Ovary (tissue), 9 donors: ENCODE results near the gene OR52B2. TPM values are rescaled to one million over a fixed set of nuclear protein-coding genes. Genes with fewer than 3 reads are reported as not detected.

Source experiments
- DNase-seq, 5 donors: peaks; one replicate each; pipeline ENCODE4 v3.0.0-alpha.2; 2019 to 2020
- H3K27ac ChIP-seq, 2 donors: fragments of 200-600 bp; one replicate each; pipeline versions ENCODE4 v1.5.1 to v1.8.0; 2019 to 2022
- H3K27me3 ChIP-seq: fragments of 200-600 bp; one replicate; pipeline ENCODE4 v1.8.0; 2022
- H3K36me3 ChIP-seq: fragments of 200-600 bp; sonication (generic); one replicate; pipeline ENCODE4 v1.5.1; 2019
- H3K4me1 ChIP-seq: one replicate; pipeline ENCODE4 v1.8.1; 2013; ENCODE audit warnings: mild to moderate bottlenecking, moderate library complexity; ENCODE audit not compliant: insufficient read depth
- H3K4me3 ChIP-seq: fragments of 200-600 bp; sonication (generic); one replicate; pipeline ENCODE4 v1.5.1; 2017
- H3K9me3 ChIP-seq, 2 donors: fragments of 200-600 bp in 1 of 2; sonication (generic) in 1 of 2; one replicate each; pipeline versions ENCODE4 v1.5.1 to v1.8.1; 2013 to 2019; ENCODE audit warnings: mild to moderate bottlenecking in 1 of 2, moderate library complexity in 1 of 2
- EP300 ChIP-seq: sonication (generic); formaldehyde crosslinking; IDR thresholded peaks from one replicate; pipeline ENCODE4 v1.6.1; 2017; ENCODE audit warnings: antibody characterized with exemption
- POLR2A ChIP-seq: fragments of 450-650 bp; IDR thresholded peaks from one replicate; pipeline ENCODE4 v1.6.1; 2017; ENCODE audit warnings: antibody characterized with exemption, mild to moderate bottlenecking, moderate library complexity
- WGBS, 3 donors: extraction: QIAGEN DNeasy Blood & Tissue Kit in 1 of 3; methylation state at CpG; one replicate each; pipeline versions ENCODE4 v1.1.5 to v1.1.7; 2013 to 2017; 5-methylcytosine and 5-hydroxymethylcytosine counted together
- intact Hi-C, 4 donors: fragments of 100-400 bp; cut with DNase I; formaldehyde crosslinking; loops; one replicate each; pipeline versions ENCODE4 v1.11.0 to v1.15.1; 2022 to 2023
- polyA plus RNA-seq, 2 donors: library from polyadenylated mRNA; stranded (reverse); fragments of 200-250 nt in 1 of 2; fragments of 350-450 nt in 1 of 2; fragmentation: Illumina TruSeq in 1 of 2; extraction: RNeasy Lipid Tissue Mini Kit (QIAGEN cat#74804) in 1 of 2; gene quantifications; one replicate each; pipeline ENCODE4 v1.2.3, GENCODE V29; 2013 to 2014
- total RNA-seq, 7 donors: library from RNA; depleted of rRNA in 2 of 7; stranded (reverse); fragments of >200 nt in 2 of 7; fragmentation: NEBNext Ultra II Directional in 3 of 7; extraction: Animal tissue kit (Norgen Biotek cat#: 25700) in 3 of 7; gene quantifications; one replicate each; pipeline versions ENCODE4 v1.1.0 to v1.2.4, GENCODE V29; 2016 to 2023
- TF ChIP-seq, protein P1 (sequence below), 3 donors: fragments of 450-650 bp in 2 of 3; fragments of 200-600 bp in 1 of 3; IDR thresholded peaks; one replicate each; pipeline versions ENCODE4 v1.5.1 to v1.8.0; 2016 to 2022; ENCODE audit warnings: antibody characterized with exemption in 3 of 3, mild to moderate bottlenecking in 1 of 3
- donor health status: DM: no; HTN: no; CAD: no; lungs with moderate emphysema.
- donor health status: DM: no; HTN: no; CAD: no.
- donor health status: Bipolar disorder and iron deficiency.
- donor health status: DM: yes; HTN: yes; CAD: no.
- donor health status: DM: no; HTN: no; CAD: no.
- donor health status: DM: yes; HTN: yes; CAD: no.

Gene OR52B2
- total and polyA plus RNA-seq, 9 donors = not detected

- Histone ChIP-seq H3K36me3 (no peaks in the 10 kb centered on the region), H3K27me3 (no peaks in the 10 kb centered on the region), H3K4me3 (no peak overlapping the region), H3K4me1 (no peaks in the 10 kb centered on the region), H3K9me3 (no peaks in the 10 kb centered on the region), H3K27ac (no peak overlapping the region)
- no peak for TF ChIP-seq POLR2A
- no peak for TF ChIP-seq EP300
- TF ChIP-seq, protein P1, sequence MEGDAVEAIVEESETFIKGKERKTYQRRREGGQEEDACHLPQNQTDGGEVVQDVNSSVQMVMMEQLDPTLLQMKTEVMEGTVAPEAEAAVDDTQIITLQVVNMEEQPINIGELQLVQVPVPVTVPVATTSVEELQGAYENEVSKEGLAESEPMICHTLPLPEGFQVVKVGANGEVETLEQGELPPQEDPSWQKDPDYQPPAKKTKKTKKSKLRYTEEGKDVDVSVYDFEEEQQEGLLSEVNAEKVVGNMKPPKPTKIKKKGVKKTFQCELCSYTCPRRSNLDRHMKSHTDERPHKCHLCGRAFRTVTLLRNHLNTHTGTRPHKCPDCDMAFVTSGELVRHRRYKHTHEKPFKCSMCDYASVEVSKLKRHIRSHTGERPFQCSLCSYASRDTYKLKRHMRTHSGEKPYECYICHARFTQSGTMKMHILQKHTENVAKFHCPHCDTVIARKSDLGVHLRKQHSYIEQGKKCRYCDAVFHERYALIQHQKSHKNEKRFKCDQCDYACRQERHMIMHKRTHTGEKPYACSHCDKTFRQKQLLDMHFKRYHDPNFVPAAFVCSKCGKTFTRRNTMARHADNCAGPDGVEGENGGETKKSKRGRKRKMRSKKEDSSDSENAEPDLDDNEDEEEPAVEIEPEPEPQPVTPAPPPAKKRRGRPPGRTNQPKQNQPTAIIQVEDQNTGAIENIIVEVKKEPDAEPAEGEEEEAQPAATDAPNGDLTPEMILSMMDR (IDR thresholded peaks at IDR 0.05) = no peak
- 75 to 93% (median 92%) methylated on average over 1 of the region's 1 CpG for WGBS, 3 donors
- no peak for DNase-seq
- intact Hi-C loops = no loop called here
Observed at GRCh38 chr11:6129011-6129410, 41.1 kb downstream of the OR52B2 start.

DNA sequence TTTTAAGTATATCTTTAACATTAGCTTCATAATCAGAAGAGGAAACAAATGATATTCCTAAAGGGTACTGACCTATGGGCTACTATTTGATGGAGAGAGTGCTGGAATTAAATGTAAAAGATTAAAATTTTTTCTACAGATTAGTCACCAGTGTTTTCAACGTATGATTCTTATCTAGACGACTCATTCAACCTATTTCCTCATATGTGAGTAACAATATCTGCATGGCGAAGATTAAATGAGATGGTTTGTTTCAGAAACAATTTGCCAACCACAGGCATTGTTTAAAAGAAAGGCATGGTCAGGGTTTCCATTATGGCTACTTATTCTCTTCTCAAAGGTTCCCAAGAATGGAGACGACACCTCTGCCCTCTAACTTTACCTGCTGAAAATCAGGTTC, 42.2 kb downstream of the OR52B2 start:
- Histone ChIP-seq H3K36me3 (no peaks in the 10 kb centered on the region), H3K4me1 (no peaks in the 10 kb centered on the region), H3K27ac (no peak overlapping the region), H3K9me3 (no peaks in the 10 kb centered on the region), H3K4me3 (no peak overlapping the region), H3K27me3 (no peaks in the 10 kb centered on the region)
- intact Hi-C loops = no loop called here
- no peak for TF ChIP-seq EP300
- TF ChIP-seq, protein P1 (IDR thresholded peaks at IDR 0.05) = no peak
- TF ChIP-seq POLR2A = no peak
- DNase-seq = no peak
- WGBS, 3 donors = 71 to 82% (median 76%) methylated on average over 4 of the region's 4 CpGs

- TF ChIP-seq POLR2A = no peak
- H3K4me3 ChIP-seq = no peak overlapping the region
- no peaks in the 10 kb centered on the region for H3K4me1 ChIP-seq
- DNase-seq = no peak
- H3K9me3 ChIP-seq = no peaks in the 10 kb centered on the region
- no peaks in the 10 kb centered on the region for H3K27me3 ChIP-seq
- no peak overlapping the region for H3K27ac ChIP-seq
- H3K36me3 ChIP-seq = no peaks in the 10 kb centered on the region
- intact Hi-C loops = no loop called here
- 62 to 66% (median 66%) methylated on average over 3 of the region's 3 CpGs for WGBS, 3 donors
Observed at GRCh38 chr11:6124245-6124644, 45.9 kb downstream of the OR52B2 start.

Other genes starting within 250 kb of the OR52B2 start
- gene OR56A3, start 228.1 kb downstream of the OR52B2 start, total RNA-seq = not detected
- not detected for gene OR56A3, start 228.1 kb downstream of the OR52B2 start, polyA plus RNA-seq
- not detected for gene OR56A5, start 201.8 kb downstream of the OR52B2 start, total RNA-seq
- gene OR56A5, start 201.8 kb downstream of the OR52B2 start, polyA plus RNA-seq = not detected
- gene OR52L1, start 183.3 kb downstream of the OR52B2 start, total RNA-seq = not detected
- gene OR52L1, start 183.3 kb downstream of the OR52B2 start, polyA plus RNA-seq = not detected
- under 1 TPM in 2 of 7 donors, not detected in 5; 0.07 to 0.10 TPM for gene OR56A4, start 163.4 kb downstream of the OR52B2 start, total RNA-seq
- gene OR56A4, start 163.4 kb downstream of the OR52B2 start, polyA plus RNA-seq = not detected
- under 1 TPM in 1 of 7 donors, not detected in 6; 0.02 TPM for gene OR56A1, start 139.6 kb downstream of the OR52B2 start, total RNA-seq
- gene OR56A1, start 139.6 kb downstream of the OR52B2 start, polyA plus RNA-seq = not detected
- not detected for gene OR56B4, start 62.6 kb downstream of the OR52B2 start, total RNA-seq
- gene OR56B4, start 62.6 kb downstream of the OR52B2 start, polyA plus RNA-seq = not detected
- gene OR52W1, start 28.9 kb upstream of the OR52B2 start, total RNA-seq = not detected
- gene OR52W1, start 28.9 kb upstream of the OR52B2 start, polyA plus RNA-seq = not detected
- gene C11orf42, start 35.2 kb upstream of the OR52B2 start, total RNA-seq = not detected
- not detected for gene C11orf42, start 35.2 kb upstream of the OR52B2 start, polyA plus RNA-seq
- 10 to 100 TPM; 26.9 to 59.1 (median 35.7) TPM for gene FHIP1B, start 64.3 kb upstream of the OR52B2 start, total RNA-seq
- 10 to 100 TPM; 15.9 to 43.8 TPM for gene FHIP1B, start 64.3 kb upstream of the OR52B2 start, polyA plus RNA-seq
- 1 to 10 TPM in 2 of 7 donors, under 1 TPM in 5; 0.18 to 2.9 (median 0.72) TPM for gene CNGA4, start 68.8 kb upstream of the OR52B2 start, total RNA-seq
- gene CNGA4, start 68.8 kb upstream of the OR52B2 start, polyA plus RNA-seq = under 1 TPM; 0.10 to 0.38 TPM
- 1 to 10 TPM in 1 of 7 donors, under 1 TPM in 2, not detected in 4; 0.42 to 4.3 (median 0.80) TPM for gene CCKBR, start 89.5 kb upstream of the OR52B2 start, total RNA-seq
- gene CCKBR, start 89.5 kb upstream of the OR52B2 start, polyA plus RNA-seq = 1 to 10 TPM in 1 of 2 donors, under 1 TPM in 1; 0.35 to 8.1 TPM
- gene CAVIN3, start 150.2 kb upstream of the OR52B2 start, total RNA-seq = 100 to 1,000 TPM in 1 of 7 donors, 10 to 100 TPM in 6; 43.3 to 119 (median 70.3) TPM
- 10 to 100 TPM; 36.7 to 61.2 TPM for gene CAVIN3, start 150.2 kb upstream of the OR52B2 start, polyA plus RNA-seq
- 10 to 100 TPM; 12.9 to 35.4 (median 30.7) TPM for gene SMPD1, start 220.1 kb upstream of the OR52B2 start, total RNA-seq
- gene SMPD1, start 220.1 kb upstream of the OR52B2 start, polyA plus RNA-seq = 10 to 100 TPM; 16.8 to 50.5 TPM
- 10 to 100 TPM; 50.1 to 90.9 (median 60.4) TPM for gene APBB1, start 248.8 kb upstream of the OR52B2 start, total RNA-seq
- 10 to 100 TPM; 34.1 to 57.7 TPM for gene APBB1, start 248.8 kb upstream of the OR52B2 start, polyA plus RNA-seq